ENCODE data around the gene SENP5. TPM values are rescaled to one million over a fixed set of nuclear protein-coding genes. Genes with fewer than 3 reads are reported as not detected.

SENP5 gene
- polyA plus RNA-seq, 1 experiment: 18.3 TPM

DNA sequence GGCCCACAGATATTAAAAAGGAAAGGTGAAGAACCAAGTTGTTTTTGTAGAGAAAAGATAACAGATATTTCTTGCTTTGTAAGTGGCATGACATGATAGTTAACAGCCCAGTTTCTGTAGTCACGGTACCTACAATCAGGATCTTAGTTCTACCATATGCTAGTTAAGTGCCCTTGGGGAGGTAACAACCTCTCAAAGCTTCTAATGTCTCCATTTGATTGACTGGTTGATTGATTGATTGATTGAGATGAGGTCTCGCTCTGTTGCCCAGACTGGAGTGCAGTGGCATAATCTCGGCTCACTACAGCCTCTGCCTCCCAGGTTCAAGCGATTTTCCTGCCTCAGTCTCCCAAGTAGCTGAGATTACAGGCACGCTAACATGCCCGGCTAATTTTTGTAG is 28.5 kb downstream of the SENP5 start:
- Histone ChIP-seq H3K27ac (ENCODE audit: low read depth, low read length) (no peak overlapping the region), H3K9me3 (ENCODE audit: control insufficient read depth, insufficient read depth, low read length) (no peaks in the 10 kb centered on the region), H3K4me3 (ENCODE audit: low read depth, low read length) (no peak overlapping the region), H3K27me3 (ENCODE audit: control insufficient read depth, insufficient read depth, low read length) (no peaks in the 10 kb centered on the region)
- POLR2A ChIA-PET: no interaction called here
- no peak for TF ChIP-seq CTCF (IDR thresholded peaks at IDR 0.05; ENCODE audit: low read depth, low read length)
- DNase-seq (ENCODE audit: low read depth, low spot score): no peak
- CTCF ChIA-PET: no interaction called here

- CTCF ChIA-PET: interaction anchor here (1.0 kb wide), 1 partner anchor 17 kb away, joined by 10 read pairs; no protein-coding TSS in a partner anchor
- H3K27ac ChIP-seq (ENCODE audit: low read depth, low read length): no peak overlapping the region
Observed at GRCh38 chr3:196901768-196902167, 34.0 kb downstream of the SENP5 start.

GRCh38 chr3:196902296-196902695 is 34.6 kb downstream of the SENP5 start:
- no peak for DNase-seq (ENCODE audit: low read depth, low spot score)
- H3K4me3 ChIP-seq (ENCODE audit: low read depth, low read length): no peak overlapping the region
- no peak for TF ChIP-seq CTCF (IDR thresholded peaks at IDR 0.05; ENCODE audit: low read depth, low read length)
- ChIA-PET CTCF (interaction anchor here (0.6 to 1.0 kb wide), 2 partner anchors 14 to 17 kb away, joined by 4 to 10 read pairs; no protein-coding TSS in a partner anchor), POLR2A (no interaction called here)
- H3K27me3 ChIP-seq (ENCODE audit: control insufficient read depth, insufficient read depth, low read length): no peaks in the 10 kb centered on the region
- H3K9me3 ChIP-seq (ENCODE audit: control insufficient read depth, insufficient read depth, low read length): no peaks in the 10 kb centered on the region
- H3K27ac ChIP-seq (ENCODE audit: low read depth, low read length): no peak overlapping the region

More at GRCh38 chr3:196901768-196902167, 34.0 kb downstream of the SENP5 start:
- H3K4me3 ChIP-seq (ENCODE audit: low read depth, low read length): no peak overlapping the region
- no peak for DNase-seq (ENCODE audit: low read depth, low spot score)
- POLR2A ChIA-PET: no interaction called here
- no peaks in the 10 kb centered on the region for H3K27me3 ChIP-seq (ENCODE audit: control insufficient read depth, insufficient read depth, low read length)
- H3K9me3 ChIP-seq (ENCODE audit: control insufficient read depth, insufficient read depth, low read length): no peaks in the 10 kb centered on the region
- TF ChIP-seq CTCF (IDR thresholded peaks at IDR 0.05; ENCODE audit: low read depth, low read length): no peak

- ChIA-PET POLR2A (no interaction called here), CTCF (no interaction called here)
- no peak for DNase-seq (ENCODE audit: low read depth, low spot score)
- no peaks in the 10 kb centered on the region for H3K9me3 ChIP-seq (ENCODE audit: control insufficient read depth, insufficient read depth, low read length)
- no peak overlapping the region for H3K4me3 ChIP-seq (ENCODE audit: low read depth, low read length)
- H3K27me3 ChIP-seq (ENCODE audit: control insufficient read depth, insufficient read depth, low read length): no peaks in the 10 kb centered on the region
- no peak overlapping the region for H3K27ac ChIP-seq (ENCODE audit: low read depth, low read length)
- TF ChIP-seq CTCF (IDR thresholded peaks at IDR 0.05; ENCODE audit: low read depth, low read length): no peak
Observed at GRCh38 chr3:196903740-196904139, 36.0 kb downstream of the SENP5 start.

- H3K4me3 ChIP-seq (ENCODE audit: low read depth, low read length): no peak overlapping the region
- POLR2A ChIA-PET: no interaction called here
- no peak overlapping the region for H3K27ac ChIP-seq (ENCODE audit: low read depth, low read length)
- CTCF ChIA-PET: no interaction called here
- TF ChIP-seq CTCF (IDR thresholded peaks at IDR 0.05; ENCODE audit: low read depth, low read length): no peak
- no peaks in the 10 kb centered on the region for H3K9me3 ChIP-seq (ENCODE audit: control insufficient read depth, insufficient read depth, low read length)
- H3K27me3 ChIP-seq (ENCODE audit: control insufficient read depth, insufficient read depth, low read length): no peaks in the 10 kb centered on the region
- no peak for DNase-seq (ENCODE audit: low read depth, low spot score)
Observed at GRCh38 chr3:196914866-196915265, 47.1 kb downstream of the SENP5 start.

All from AG04450 (cell line).